IMR-90 (cell line): Measurements from ENCODE around the gene ITGB2. TPM values are rescaled to one million over a fixed set of nuclear protein-coding genes. Genes with fewer than 3 reads are reported as not detected.

Source experiments
- ATAC-seq: fragments of 200-7000 bp; cut with Tn5 transposase; 2 replicates; pipeline ENCODE4 v1.9.1; 2020; ENCODE audit warnings: low read depth, mild to moderate bottlenecking, moderate library complexity
- BruUV-seq: library from RNA; stranded (reverse); fragments of 400-500 nt; replicated peaks from 2 replicates; lab custom pipeline; 2021; lab: Mats Ljungman, UMichigan
- CTCF ChIA-PET: fragments of 300-600 bp; formaldehyde crosslinking; extraction: SDS; loops from one replicate; lab custom pipeline; 2021; ENCODE audit warnings: antibody characterized with exemption; lab: Yijun Ruan, JAX
- POLR2A ChIA-PET: fragments of 300-600 bp; sonication (Branson Sonifier 250); formaldehyde crosslinking; loops from one replicate; lab custom pipeline; 2022; ENCODE audit warnings: antibody characterized with exemption; ENCODE audit not compliant: unreplicated experiment; lab: Charles Lee
- DNase-seq: peaks from one replicate; pipeline ENCODE4 v3.0.0; 2013
- H2AFZ ChIP-seq: replicated peaks from 2 replicates; pipeline ENCODE3; 2013; ENCODE audit warnings: low read length, mild to moderate bottlenecking; ENCODE audit not compliant: poor library complexity
- H2AK5ac ChIP-seq: 2 replicates; pipeline ENCODE4 v1.6.1; 2013; ENCODE audit warnings: low read depth, low read length, inconsistent platforms
- H2AK9ac ChIP-seq: replicated peaks from 2 replicates; pipeline ENCODE3; 2013; ENCODE audit warnings: mild to moderate bottlenecking, low read depth, low read length, moderate library complexity; ENCODE audit not compliant: poor library complexity
- H2BK120ac ChIP-seq: 2 replicates; pipeline ENCODE4 v1.6.1; 2013; ENCODE audit warnings: low read depth, low read length, inconsistent platforms
- H2BK15ac ChIP-seq: 3 replicates; pipeline ENCODE4 v1.6.1; 2013; ENCODE audit warnings: low read depth, low read length, inconsistent platforms
- H2BK20ac ChIP-seq: 2 replicates; pipeline ENCODE4 v1.6.1; 2013; ENCODE audit warnings: low read depth, mild to moderate bottlenecking, inconsistent platforms, low read length, moderate library complexity
- H2BK5ac ChIP-seq: 2 replicates; pipeline ENCODE4 v1.6.1; 2013; ENCODE audit warnings: mild to moderate bottlenecking, low read depth, low read length, inconsistent platforms; ENCODE audit not compliant: poor library complexity, severe bottlenecking
- H3K14ac ChIP-seq: replicated peaks from 2 replicates; pipeline ENCODE4 v1.6.1; 2013; ENCODE audit warnings: low read depth, low read length, inconsistent platforms
- H3K18ac ChIP-seq: 2 replicates; pipeline ENCODE4 v1.6.1; 2013; ENCODE audit warnings: low read depth, low read length, control low read depth
- H3K23ac ChIP-seq: 2 replicates; pipeline ENCODE4 v1.6.1; 2013; ENCODE audit warnings: low read depth, low read length, inconsistent platforms
- H3K27ac ChIP-seq: 2 replicates; pipeline ENCODE4 v1.5.1; 2013; ENCODE audit warnings: mild to moderate bottlenecking, control low read depth, low read length; ENCODE audit not compliant: insufficient read depth
- H3K27me3 ChIP-seq: 2 replicates; pipeline ENCODE4 v1.6.1; 2013; ENCODE audit warnings: low read length; ENCODE audit not compliant: control insufficient read depth, insufficient read depth
- H3K36me3 ChIP-seq: 2 replicates; pipeline ENCODE4 v1.6.1; 2013; ENCODE audit warnings: low read length, mixed read lengths; ENCODE audit not compliant: control insufficient read depth, insufficient read depth
- H3K4ac ChIP-seq: 2 replicates; pipeline ENCODE4 v1.6.1; 2013; ENCODE audit warnings: low read depth, low read length, inconsistent platforms
- H3K4me1 ChIP-seq: 2 replicates; pipeline ENCODE4 v1.6.1; 2013; ENCODE audit warnings: low read length, mixed read lengths; ENCODE audit not compliant: control insufficient read depth, insufficient read depth
- H3K4me2 ChIP-seq: 2 replicates; pipeline ENCODE4 v1.6.1; 2013; ENCODE audit warnings: low read depth, mild to moderate bottlenecking, control low read depth, low read length, moderate library complexity
- H3K4me3 ChIP-seq: 2 replicates; pipeline ENCODE4 v1.5.1; 2013; ENCODE audit warnings: low read depth, mild to moderate bottlenecking, control low read depth, low read length, moderate library complexity; ENCODE audit not compliant: insufficient read depth
- H3K56ac ChIP-seq: 2 replicates; pipeline ENCODE4 v1.6.1; 2013; ENCODE audit warnings: low read length, inconsistent platforms; ENCODE audit not compliant: insufficient read depth; ENCODE audit errors: extremely low read depth
- H3K79me1 ChIP-seq, 2 experiments: 2 replicates each; pipeline ENCODE4 v1.6.1; 2013; ENCODE audit warnings: low read length in 2 of 2, inconsistent platforms in 1 of 2, low read depth in 1 of 2
- H3K9ac ChIP-seq: 2 replicates; pipeline ENCODE4 v1.6.1; 2013; ENCODE audit warnings: low read depth, low read length, control low read depth
- H3K9me1 ChIP-seq: 2 replicates; pipeline ENCODE4 v1.6.1; 2013; ENCODE audit warnings: low read length, inconsistent platforms; ENCODE audit not compliant: insufficient read depth
- H3K9me3 ChIP-seq: 2 replicates; pipeline ENCODE4 v1.6.1; 2013; ENCODE audit warnings: low read length; ENCODE audit not compliant: control insufficient read depth, insufficient read depth
- H4K20me1 ChIP-seq: 2 replicates; pipeline ENCODE4 v1.6.1; 2013; ENCODE audit warnings: low read length, inconsistent platforms; ENCODE audit not compliant: insufficient read depth
- H4K5ac ChIP-seq: 2 replicates; pipeline ENCODE4 v1.6.1; 2013; ENCODE audit warnings: mild to moderate bottlenecking, low read depth, low read length, control low read depth
- H4K8ac ChIP-seq, 2 experiments: 2 replicates each; pipeline ENCODE4 v1.6.1; 2013; ENCODE audit warnings: low read depth in 2 of 2, low read length in 2 of 2, control low read depth in 1 of 2, inconsistent platforms in 1 of 2
- H4K91ac ChIP-seq: 2 replicates; pipeline ENCODE4 v1.6.1; 2013; ENCODE audit warnings: low read depth, low read length, inconsistent platforms; ENCODE audit not compliant: insufficient read depth
- BHLHE40 ChIP-seq: fragments of 150-350 bp; IDR thresholded peaks from 2 replicates; pipeline ENCODE4 v1.6.1; 2016; ENCODE audit warnings: mild to moderate bottlenecking, low read depth, low read length
- CEBPB ChIP-seq: IDR thresholded peaks from 2 replicates; pipeline ENCODE4 v1.6.1; 2012; ENCODE audit warnings: low read depth, low read length, improper control_type of control experiment
- CHD1 ChIP-seq: IDR thresholded peaks from 2 replicates; pipeline ENCODE4 v1.6.1; 2012; ENCODE audit warnings: low read depth, low read length, improper control_type of control experiment
- FOS ChIP-seq: fragments of 150-350 bp; IDR thresholded peaks from 2 replicates; pipeline ENCODE4 v1.6.1; 2016; ENCODE audit warnings: low read depth, low read length
- MAFK ChIP-seq: IDR thresholded peaks from 2 replicates; pipeline ENCODE4 v1.6.1; 2012; ENCODE audit warnings: low read depth, low read length, improper control_type of control experiment
- MAZ ChIP-seq: IDR thresholded peaks from 2 replicates; pipeline ENCODE4 v1.6.1; 2012; ENCODE audit warnings: low read depth, mild to moderate bottlenecking, low read length, improper control_type of control experiment, moderate library complexity, borderline replicate concordance
- MXI1 ChIP-seq: IDR thresholded peaks from 2 replicates; pipeline ENCODE4 v1.6.1; 2012; ENCODE audit warnings: low read depth, mild to moderate bottlenecking, low read length, moderate library complexity, borderline replicate concordance
- NFE2L2 ChIP-seq: fragments of 150-350 bp; IDR thresholded peaks from 2 replicates; pipeline ENCODE4 v1.6.1; 2016; ENCODE audit warnings: low read depth, mild to moderate bottlenecking, low read length
- POLR2A ChIP-seq: IDR thresholded peaks from 2 replicates; pipeline ENCODE4 v1.6.1; 2012; ENCODE audit warnings: mild to moderate bottlenecking, low read depth, low read length
- RAD21 ChIP-seq: IDR thresholded peaks from 2 replicates; pipeline ENCODE4 v1.6.1; 2012; ENCODE audit warnings: low read length, improper control_type of control experiment
- RCOR1 ChIP-seq: IDR thresholded peaks from 2 replicates; pipeline ENCODE4 v1.6.1; 2012; ENCODE audit warnings: mild to moderate bottlenecking, low read length, improper control_type of control experiment; ENCODE audit not compliant: insufficient replicate concordance
- RFX5 ChIP-seq: IDR thresholded peaks from 2 replicates; pipeline ENCODE4 v1.8.0; 2012; ENCODE audit warnings: low read depth, mild to moderate bottlenecking, low read length, moderate library complexity
- WGBS, 2 experiments: methylation state at CpG; one replicate each; pipeline versions ENCODE4 v1.1.5 to v1.1.7; 2013; ENCODE audit warnings: missing lambda C conversion rate in 2 of 2; ENCODE audit not compliant: insufficient read length in 1 of 2; ENCODE audit errors: extremely low coverage in 2 of 2; 5-methylcytosine and 5-hydroxymethylcytosine counted together
- dilution Hi-C: fragments of 300-500 bp; cut with HindIII; formaldehyde crosslinking; loops from one replicate; pipeline ENCODE4 v1.14.3; 2018; ENCODE audit warnings: low sequenced_read_pairs; ENCODE audit not compliant: unreplicated experiment
- in situ Hi-C: fragments of 300-500 bp; cut with MboI; formaldehyde crosslinking; loops from 3 replicates; pipeline ENCODE4 v1.14.3; 2019; ENCODE audit warnings: low sequenced_read_pairs, inconsistent platforms, mixed read lengths
- intact Hi-C: fragments of 100-400 bp; cut with micrococcal nuclease; formaldehyde crosslinking; loops from 2 replicates; pipeline ENCODE4 v1.10.0; 2022
- polyA plus RNA-seq, 3 experiments: library from polyadenylated mRNA; depleted of rRNA; stranded (reverse); fragments of >200 nt; gene quantifications; 2 replicates each; pipeline ENCODE4 v1.2.3, GENCODE V29; 2012; ENCODE audit warnings: low replicate concordance in 1 of 3
- total RNA-seq: library from RNA; depleted of rRNA; stranded (reverse); fragments of >200 nt; gene quantifications from 2 replicates; pipeline ENCODE4 v1.2.3, GENCODE V29; 2012
- TF ChIP-seq, protein P1 (sequence below): conservative IDR thresholded peaks from 2 replicates; pipeline ENCODE4 v1.5.1; 2012; ENCODE audit warnings: mild to moderate bottlenecking, low read depth, low read length, improper control_type of control experiment

Gene ITGB2
- total and polyA plus RNA-seq, 2 of the 4 experiments (the other 2 are of a cell fraction): 0.14 TPM; not detected in 1

DNA sequence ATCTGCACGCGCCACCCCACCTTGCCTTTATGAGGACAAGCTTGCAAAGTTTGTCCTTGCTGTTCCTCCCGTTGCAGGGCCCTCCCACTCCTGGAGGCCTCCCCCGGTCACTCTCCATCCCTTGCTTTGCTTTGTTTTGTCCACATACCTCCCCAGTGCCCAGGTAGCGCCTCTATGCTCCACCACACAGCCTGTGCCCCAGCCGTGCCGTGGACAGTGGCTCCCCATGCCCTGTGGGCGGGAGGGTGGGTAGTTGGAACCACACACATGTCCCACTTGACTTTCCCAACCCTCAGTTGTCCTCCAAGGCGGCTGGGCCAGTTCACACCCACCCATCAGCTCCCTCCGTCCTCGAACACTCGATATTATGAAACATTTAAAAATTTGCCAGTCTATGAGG lies 43.7 kb upstream of the ITGB2 start (continued):
- no peak for TF ChIP-seq NFE2L2

DNA sequence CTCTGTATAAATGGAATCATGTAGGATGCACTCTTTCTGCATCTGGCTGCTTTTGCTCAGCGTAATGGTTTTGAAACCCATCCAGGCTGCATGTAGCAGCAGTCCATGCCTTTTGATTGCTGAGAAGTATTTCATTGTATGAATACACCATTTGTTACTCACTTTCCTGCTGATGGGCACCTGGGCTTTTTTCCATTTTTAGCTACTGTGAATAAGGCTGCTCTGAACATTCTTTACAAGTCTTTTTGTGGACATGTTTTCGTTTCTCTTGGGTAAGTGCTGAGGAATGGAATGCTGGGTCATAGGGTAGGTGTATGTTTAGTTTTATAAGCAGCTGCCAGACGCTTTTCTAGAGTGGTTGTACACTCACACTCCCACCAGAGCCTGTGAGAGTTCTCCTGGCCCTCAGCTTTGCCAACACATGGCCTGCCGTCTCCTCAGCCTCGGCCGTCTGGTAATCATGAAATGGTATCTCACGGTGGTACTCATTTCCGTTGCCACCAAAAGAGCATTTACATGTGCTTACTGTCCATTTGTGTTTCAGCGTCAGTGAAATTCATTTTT lies 41.8 kb upstream of the ITGB2 start:
- Histone ChIP-seq H2AK5ac (peak overlapping the region; percentile 96), H3K4me1 (peaks cover 24% of the 10 kb centered on the region), H3K56ac (peak overlapping the region; percentile 38; the same call in 1 of the 2 replicates), H4K20me1 (peaks cover 7% of the 10 kb centered on the region), H2BK120ac (peak overlapping the region; percentile 95), H3K27ac (peak overlapping the region; percentile 81), H4K91ac (peak overlapping the region; percentile 93), H3K4ac (peak overlapping the region; percentile 95), H3K27me3 (no peaks in the 10 kb centered on the region), H2AFZ (no peak overlapping the region), H3K18ac (peak overlapping the region; percentile 52), H2BK15ac (peak overlapping the region; percentile 4; the same call in 1 of the 3 replicates), H3K36me3 (peaks cover 19% of the 10 kb centered on the region), H2AK9ac (peak overlapping the region; percentile 81), H2BK5ac (peak overlapping the region; percentile 98), H3K79me1 (peaks cover 30 to 68% of the 10 kb centered on the region in 2 experiments), H3K4me3 (no peak overlapping the region), H3K9ac (peak overlapping the region; percentile 7; the same call in 1 of the 2 replicates), H3K14ac (peak overlapping the region; percentile 93; the same call in 1 of the 2 replicates), H4K5ac (peak overlapping the region; percentile 47; the same call in 1 of the 2 replicates), H3K9me3 (peaks cover 5% of the 10 kb centered on the region; the same call in 1 of the 2 replicates), H3K9me1 (peaks cover 8% of the 10 kb centered on the region), H2BK20ac (peak overlapping the region; percentile 97; the same call in 1 of the 2 replicates), H3K23ac (peak overlapping the region; percentile 83; the same call in 1 of the 2 replicates), H4K8ac (peak overlapping the region; percentile 21 to 92; a peak in 3 of 4 replicates), H3K4me2 (peak overlapping the region; percentile 53)
- ChIA-PET CTCF (interaction anchor here (2.1 to 3.1 kb wide), 2 partner anchors 166 to 174 kb away, joined by 8 to 16 read pairs; no protein-coding TSS in a partner anchor), POLR2A (interaction anchor here (0.5 kb wide), 1 partner anchor 40 kb away, joined by 3 read pairs; no protein-coding TSS in a partner anchor)
- DNase-seq (peak; percentile 100), ATAC-seq (peak; percentile 91)
- in situ Hi-C loops: no loop called here
- intact Hi-C loops: loop anchor here (1.0 to 5.0 kb wide), 3 partner anchors 89 to 175 kb away; no protein-coding TSS in a partner anchor
- BruUV-seq: no TSS peak
- dilution Hi-C loops: no loop called here
- WGBS, 2 experiments: 0% methylated on average over 3 of the region's 9 CpGs; no CpG with 5 or more reads in 1 of the 2 experiments
- no peak for TF ChIP-seq MAFK
- TF ChIP-seq BHLHE40: peak; percentile 80
- no peak for TF ChIP-seq MAZ
- peak; percentile 96 for TF ChIP-seq RCOR1
- no peak; the same call in 1 of the 2 replicates for TF ChIP-seq RAD21
- TF ChIP-seq FOS: peak; percentile 72
- peak; percentile 95 for TF ChIP-seq MXI1
- peak; percentile 83 for TF ChIP-seq CEBPB
- TF ChIP-seq CHD1: no peak
- peak; percentile 46; the same call in 1 of the 2 replicates for TF ChIP-seq NFE2L2
- no peak for TF ChIP-seq RFX5
- TF ChIP-seq POLR2A: peak; percentile 65
- TF ChIP-seq, protein P1, sequence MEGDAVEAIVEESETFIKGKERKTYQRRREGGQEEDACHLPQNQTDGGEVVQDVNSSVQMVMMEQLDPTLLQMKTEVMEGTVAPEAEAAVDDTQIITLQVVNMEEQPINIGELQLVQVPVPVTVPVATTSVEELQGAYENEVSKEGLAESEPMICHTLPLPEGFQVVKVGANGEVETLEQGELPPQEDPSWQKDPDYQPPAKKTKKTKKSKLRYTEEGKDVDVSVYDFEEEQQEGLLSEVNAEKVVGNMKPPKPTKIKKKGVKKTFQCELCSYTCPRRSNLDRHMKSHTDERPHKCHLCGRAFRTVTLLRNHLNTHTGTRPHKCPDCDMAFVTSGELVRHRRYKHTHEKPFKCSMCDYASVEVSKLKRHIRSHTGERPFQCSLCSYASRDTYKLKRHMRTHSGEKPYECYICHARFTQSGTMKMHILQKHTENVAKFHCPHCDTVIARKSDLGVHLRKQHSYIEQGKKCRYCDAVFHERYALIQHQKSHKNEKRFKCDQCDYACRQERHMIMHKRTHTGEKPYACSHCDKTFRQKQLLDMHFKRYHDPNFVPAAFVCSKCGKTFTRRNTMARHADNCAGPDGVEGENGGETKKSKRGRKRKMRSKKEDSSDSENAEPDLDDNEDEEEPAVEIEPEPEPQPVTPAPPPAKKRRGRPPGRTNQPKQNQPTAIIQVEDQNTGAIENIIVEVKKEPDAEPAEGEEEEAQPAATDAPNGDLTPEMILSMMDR: no peak
